Measurements from ENCODE around the gene GATA3. TPM values are rescaled to one million over a fixed set of nuclear protein-coding genes. Genes with fewer than 3 reads are reported as not detected.

The GATA3 gene
- total and polyA plus RNA-seq, 12 donors: 1.1 to 3.2 (median 1.4) TPM

GRCh38 chr10:8044908-8045725 lies 9.4 kb upstream of the GATA3 start:
- no peak for DNase-seq
- Histone ChIP-seq H3K27ac (no peak overlapping the region), H3K4me3 (peak overlapping the region in 9 of 10 donors; percentile 8 to 44 (median 33)), H3K27me3 (peaks cover 67 to 100% (median 99%) of the 10 kb centered on the region in 7 donors), H3K36me3 (no peaks in the 10 kb centered on the region), H3K9me3 (no peaks in the 10 kb centered on the region), H3K4me1 (peaks cover 5 to 53% (median 26%) of the 10 kb centered on the region in 9 donors)
- ATAC-seq: peak in 2 of 8 donors; percentile 10 to 39
- intact Hi-C loops (cut with DNase I): loop anchor here in 1 of 10 donors (10.0 kb wide), 1 partner anchor 430 kb away; no protein-coding TSS in a partner anchor
- WGBS, 2 donors: 1 to 3% methylated on average over 30 to 32 of the region's 32 CpGs
- TF ChIP-seq CTCF (IDR thresholded peaks at IDR 0.05): no peak

- Histone ChIP-seq H3K4me3 (peak overlapping the region in 1 of 10 donors; percentile 35), H3K27me3 (peaks cover 67 to 100% (median 99%) of the 10 kb centered on the region in 7 donors), H3K4me1 (peaks cover 8 to 61% (median 34%) of the 10 kb centered on the region in 9 donors), H3K36me3 (no peaks in the 10 kb centered on the region), H3K27ac (no peak overlapping the region), H3K9me3 (no peaks in the 10 kb centered on the region)
- TF ChIP-seq CTCF (IDR thresholded peaks at IDR 0.05): no peak
- 2 to 6% methylated on average over 17 of the region's 17 CpGs for WGBS, 2 donors
- intact Hi-C loops (cut with DNase I): loop anchor here in 1 of 10 donors (10.0 kb wide), 1 partner anchor 429 kb away; no protein-coding TSS in a partner anchor
- DNase-seq (no peak), ATAC-seq (no peak)
Observed at GRCh38 chr10:8045726-8046494, 8.6 kb upstream of the GATA3 start.

GRCh38 chr10:8047452-8048280 lies 6.8 kb upstream of the GATA3 start:
- ATAC-seq: no peak
- WGBS, 2 donors: 3 to 15% methylated on average over 30 of the region's 30 CpGs
- TF ChIP-seq CTCF (IDR thresholded peaks at IDR 0.05): no peak
- no peaks in the 10 kb centered on the region for H3K9me3 ChIP-seq
- DNase-seq: no peak
- H3K27me3 ChIP-seq: peaks cover 72 to 100% (median 99%) of the 10 kb centered on the region in 7 donors
- H3K4me3 ChIP-seq: no peak overlapping the region
- H3K36me3 ChIP-seq: no peaks in the 10 kb centered on the region
- peaks cover 8 to 74% (median 48%) of the 10 kb centered on the region in 9 donors for H3K4me1 ChIP-seq
- no peak overlapping the region for H3K27ac ChIP-seq
- intact Hi-C loops (cut with DNase I): loop anchor here in 1 of 10 donors (10.0 kb wide), 1 partner anchor 427 kb away; no protein-coding TSS in a partner anchor
